Gastroesophageal sphincter (tissue), 3 donors: ENCODE data around the gene SEMA4D.

Experiments
- CTCF ChIP-seq, 4 experiments: fragments of 200-600 bp in 2 of 4; fragments of 450-650 bp in 2 of 4; sonication (generic) in 1 of 4; IDR thresholded peaks; one replicate each; pipeline ENCODE4 v1.5.1; 2017 to 2019; ENCODE audit warnings: antibody characterized with exemption in 4 of 4, mild to moderate bottlenecking in 2 of 4, moderate library complexity in 2 of 4
- POLR2A ChIP-seq, 2 donors: fragments of 450-650 bp; IDR thresholded peaks; one replicate each; pipeline ENCODE4 v1.6.1; 2017; ENCODE audit warnings: antibody characterized with exemption in 2 of 2, mild to moderate bottlenecking in 2 of 2, moderate library complexity in 1 of 2

GRCh38 chr9:89441986-89442385 lies 55.9 kb downstream of the SEMA4D start:
- TF ChIP-seq POLR2A (IDR thresholded peaks at IDR 0.05) (no peak), CTCF (IDR thresholded peaks at IDR 0.05) (no peak)
